Trophoblast cell (in vitro differentiated cells and primary cell): Measurements from ENCODE around the gene PCSK6.

Source experiments
- DNase-seq, 2 donors: peaks; one replicate each; pipeline ENCODE4 v3.0.0-alpha.2; 2016
- H2AFZ ChIP-seq: 2 replicates; pipeline ENCODE4 v1.6.1; 2013; ENCODE audit warnings: low read length, moderate library complexity, mild to moderate bottlenecking; ENCODE audit not compliant: insufficient read depth, poor library complexity
- H2AK5ac ChIP-seq: 2 replicates; pipeline ENCODE4 v1.6.1; 2013; ENCODE audit warnings: mild to moderate bottlenecking, low read length
- H2BK120ac ChIP-seq: 2 replicates; pipeline ENCODE4 v1.6.1; 2013; ENCODE audit warnings: low read length, mild to moderate bottlenecking, moderate library complexity; ENCODE audit not compliant: insufficient read depth, poor library complexity
- H2BK12ac ChIP-seq: 2 replicates; pipeline ENCODE4 v1.6.1; 2013; ENCODE audit warnings: mild to moderate bottlenecking, low read length, moderate library complexity
- H2BK5ac ChIP-seq: 2 replicates; pipeline ENCODE4 v1.6.1; 2013; ENCODE audit warnings: low read length, low read depth, moderate library complexity, mild to moderate bottlenecking; ENCODE audit not compliant: poor library complexity
- H3K14ac ChIP-seq: 2 replicates; pipeline ENCODE4 v1.6.1; 2013; ENCODE audit warnings: mild to moderate bottlenecking, low read length
- H3K18ac ChIP-seq: 2 replicates; pipeline ENCODE4 v1.6.1; 2013; ENCODE audit warnings: mild to moderate bottlenecking, low read length
- H3K23ac ChIP-seq: 2 replicates; pipeline ENCODE4 v1.6.1; 2013; ENCODE audit warnings: low read length
- H3K27ac ChIP-seq: 2 replicates; pipeline ENCODE4 v1.5.1; 2013; ENCODE audit warnings: low read depth, mild to moderate bottlenecking, inconsistent platforms, low read length, moderate library complexity
- H3K27me3 ChIP-seq: 2 replicates; pipeline ENCODE4 v1.6.1; 2013; ENCODE audit warnings: inconsistent platforms, mild to moderate bottlenecking, low read length, moderate library complexity; ENCODE audit not compliant: insufficient read depth
- H3K36me3 ChIP-seq, 2 experiments: 1 replicate in 1 of 2; 2 replicates in 1 of 2; pipeline ENCODE4 v1.6.1; 2013; ENCODE audit warnings: low read length in 2 of 2, mild to moderate bottlenecking in 2 of 2, moderate library complexity in 1 of 2; ENCODE audit not compliant: insufficient read depth in 2 of 2, control insufficient read depth in 1 of 2
- H3K4ac ChIP-seq: 2 replicates; pipeline ENCODE4 v1.6.1; 2013; ENCODE audit warnings: low read depth, mild to moderate bottlenecking, low read length, moderate library complexity
- H3K4me1 ChIP-seq, 2 experiments: 1 replicate in 1 of 2; 2 replicates in 1 of 2; pipeline ENCODE4 v1.6.1; 2013; ENCODE audit warnings: low read length in 2 of 2, mild to moderate bottlenecking in 2 of 2, moderate library complexity in 1 of 2; ENCODE audit not compliant: insufficient read depth in 2 of 2, control insufficient read depth in 1 of 2
- H3K4me2 ChIP-seq: 2 replicates; pipeline ENCODE4 v1.6.1; 2013; ENCODE audit warnings: inconsistent platforms, mild to moderate bottlenecking, low read length, moderate library complexity
- H3K4me3 ChIP-seq: 2 replicates; pipeline ENCODE4 v1.5.1; 2013; ENCODE audit warnings: mild to moderate bottlenecking, low read depth, low read length, inconsistent platforms
- H3K79me1 ChIP-seq: one replicate; pipeline ENCODE4 v1.6.1; 2013; ENCODE audit warnings: low read length
- H3K79me2 ChIP-seq: 2 replicates; pipeline ENCODE4 v1.6.1; 2013; ENCODE audit warnings: low read length, mild to moderate bottlenecking; ENCODE audit not compliant: control insufficient read depth, insufficient read depth, poor library complexity
- H3K9ac ChIP-seq: 2 replicates; pipeline ENCODE4 v1.6.1; 2013; ENCODE audit warnings: mild to moderate bottlenecking, low read length
- H3K9me3 ChIP-seq: 2 replicates; pipeline ENCODE4 v1.6.1; 2013; ENCODE audit warnings: low read depth, mild to moderate bottlenecking, control low read depth, inconsistent platforms, low read length; ENCODE audit not compliant: insufficient read depth
- H4K12ac ChIP-seq: 2 replicates; pipeline ENCODE4 v1.6.1; 2013; ENCODE audit warnings: low read depth, mild to moderate bottlenecking, low read length, moderate library complexity
- H4K8ac ChIP-seq: 2 replicates; pipeline ENCODE4 v1.6.1; 2013; ENCODE audit warnings: low read depth, mild to moderate bottlenecking, low read length, moderate library complexity
- H4K91ac ChIP-seq: one replicate; pipeline ENCODE4 v1.6.1; 2013; ENCODE audit warnings: low read depth, mild to moderate bottlenecking, low read length, moderate library complexity
- WGBS: extraction: QIAGEN DNeasy Blood & Tissue Kit; methylation state at CpG from one replicate; pipeline ENCODE4 v1.1.7; 2013; ENCODE audit warnings: missing lambda C conversion rate; ENCODE audit not compliant: insufficient read length, insufficient coverage; ENCODE audit errors: extremely low coverage; 5-methylcytosine and 5-hydroxymethylcytosine counted together

PCSK6 gene

DNA sequence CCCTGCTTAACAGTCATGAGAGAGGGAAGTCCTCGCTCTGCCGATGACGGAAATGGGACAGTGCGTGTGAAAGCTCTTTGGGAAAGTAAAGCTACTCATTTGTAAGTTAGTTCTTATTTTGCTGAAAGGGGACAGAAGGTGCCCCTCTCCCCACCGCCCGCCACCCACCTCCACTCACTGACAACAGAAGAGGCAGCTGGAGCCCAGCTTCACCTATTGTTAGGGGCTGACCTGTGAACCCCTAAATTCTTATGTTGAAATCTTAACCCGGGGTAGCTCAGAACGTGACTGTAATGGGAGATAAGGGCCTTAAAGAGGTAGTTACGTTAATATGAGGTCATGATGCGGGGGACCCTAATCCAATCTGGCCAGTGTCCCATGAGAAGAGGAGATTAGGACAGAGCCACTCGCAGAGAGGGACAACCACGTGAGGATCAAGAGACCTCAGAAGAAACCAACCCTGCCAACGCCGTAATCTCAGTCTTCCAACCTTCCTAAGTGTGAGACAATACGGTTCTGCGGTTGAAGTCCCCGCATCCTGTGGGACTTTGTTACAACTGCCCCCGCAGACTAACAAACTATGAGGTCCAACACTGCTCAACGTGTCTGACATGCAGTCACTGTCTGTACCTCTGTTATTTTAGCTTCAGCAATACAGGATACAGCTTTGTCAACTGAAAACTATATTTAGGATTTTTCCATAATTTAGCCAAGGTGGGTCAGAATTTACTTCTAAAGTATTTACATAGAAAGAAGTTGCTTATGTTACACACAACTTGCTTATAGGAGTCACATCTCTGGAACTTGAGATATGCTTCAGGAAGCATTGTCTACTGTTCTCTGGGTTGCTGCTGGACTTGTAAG, 51.7 kb downstream of the PCSK6 start:
- Histone ChIP-seq H3K18ac (no peak overlapping the region), H3K14ac (no peak overlapping the region), H3K9me3 (no peaks in the 10 kb centered on the region), H2AK5ac (no peak overlapping the region), H2BK120ac (no peak overlapping the region), H2AFZ (no peak overlapping the region), H2BK5ac (no peak overlapping the region), H4K8ac (no peak overlapping the region), H3K36me3 (no peaks in the 10 kb centered on the region), H4K12ac (no peak overlapping the region), H3K79me1 (no peaks in the 10 kb centered on the region), H3K4ac (no peak overlapping the region), H3K27ac (no peak overlapping the region), H4K91ac (no peak overlapping the region), H3K23ac (no peak overlapping the region), H3K27me3 (no peaks in the 10 kb centered on the region), H3K9ac (no peak overlapping the region), H3K4me2 (no peak overlapping the region), H3K4me1 (peaks cover 2 to 7% of the 10 kb centered on the region in 2 experiments), H2BK12ac (no peak overlapping the region), H3K4me3 (no peak overlapping the region), H3K79me2 (peaks cover 2% of the 10 kb centered on the region)
- no CpG with 5 or more reads among the region's 19 CpGs for WGBS
- no peak for DNase-seq

DNA sequence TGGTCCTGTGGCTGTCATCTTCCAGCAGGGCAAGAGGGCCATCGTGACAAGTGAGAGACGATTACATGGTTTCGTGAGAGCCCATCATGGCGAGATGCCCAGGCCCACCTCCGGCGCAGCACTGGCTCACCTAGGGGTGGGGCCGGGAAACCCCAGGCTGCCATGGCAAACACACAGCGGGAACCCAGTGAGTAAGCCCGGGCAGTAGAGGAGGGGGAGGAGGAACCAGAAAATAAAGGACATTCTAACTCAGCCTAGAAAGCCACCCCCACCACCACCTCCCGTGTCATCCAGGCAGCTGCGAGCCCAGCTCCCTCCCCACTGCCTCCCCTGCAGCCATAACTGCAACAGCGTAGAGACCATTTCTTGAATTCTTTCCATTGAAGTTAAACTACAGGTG, 52.3 kb downstream of the PCSK6 start:
- no peak overlapping the region for H3K4me3 ChIP-seq
- H3K4ac ChIP-seq: no peak overlapping the region
- H3K27me3 ChIP-seq: no peaks in the 10 kb centered on the region
- no peak overlapping the region for H2AFZ ChIP-seq
- H2AK5ac ChIP-seq: no peak overlapping the region
- H3K9me3 ChIP-seq: no peaks in the 10 kb centered on the region
- no peak overlapping the region for H3K18ac ChIP-seq
- no peak overlapping the region for H4K12ac ChIP-seq
- H3K4me1 ChIP-seq: peaks cover 2 to 7% of the 10 kb centered on the region in 2 experiments
- H3K14ac ChIP-seq: no peak overlapping the region
- H3K27ac ChIP-seq: no peak overlapping the region
- H3K79me2 ChIP-seq: peaks cover 2% of the 10 kb centered on the region
- H4K8ac ChIP-seq: no peak overlapping the region
- no peak for DNase-seq
- H3K23ac ChIP-seq: no peak overlapping the region
- no peak overlapping the region for H2BK120ac ChIP-seq
- H2BK5ac ChIP-seq: no peak overlapping the region
- no peak overlapping the region for H3K9ac ChIP-seq
- H2BK12ac ChIP-seq: no peak overlapping the region
- no peaks in the 10 kb centered on the region for H3K36me3 ChIP-seq
- no peak overlapping the region for H3K4me2 ChIP-seq
- no peaks in the 10 kb centered on the region for H3K79me1 ChIP-seq
- no CpG with 5 or more reads among the region's 12 CpGs for WGBS
- no peak overlapping the region for H4K91ac ChIP-seq

DNA sequence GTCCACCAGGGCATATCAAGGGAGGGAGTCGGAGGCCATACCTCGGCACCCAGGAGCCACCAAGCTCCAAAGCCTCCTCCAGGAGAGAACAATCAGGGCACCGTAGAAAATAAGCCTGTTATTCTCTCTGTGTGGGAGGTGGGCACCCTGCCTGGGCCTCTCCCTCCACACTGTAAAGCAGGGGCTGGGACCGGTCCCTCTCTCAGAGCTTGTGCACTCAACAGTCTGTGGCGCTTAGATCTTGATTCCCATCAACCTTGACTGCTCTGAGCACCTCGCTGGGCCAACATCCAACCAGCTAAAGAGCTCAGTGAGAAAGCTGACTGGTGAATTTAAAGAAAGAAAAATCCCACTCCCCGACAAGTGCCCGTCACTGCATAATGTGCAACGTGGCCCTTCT, 53.0 kb downstream of the PCSK6 start:
- WGBS: no CpG with 5 or more reads among the region's 9 CpGs

DNA sequence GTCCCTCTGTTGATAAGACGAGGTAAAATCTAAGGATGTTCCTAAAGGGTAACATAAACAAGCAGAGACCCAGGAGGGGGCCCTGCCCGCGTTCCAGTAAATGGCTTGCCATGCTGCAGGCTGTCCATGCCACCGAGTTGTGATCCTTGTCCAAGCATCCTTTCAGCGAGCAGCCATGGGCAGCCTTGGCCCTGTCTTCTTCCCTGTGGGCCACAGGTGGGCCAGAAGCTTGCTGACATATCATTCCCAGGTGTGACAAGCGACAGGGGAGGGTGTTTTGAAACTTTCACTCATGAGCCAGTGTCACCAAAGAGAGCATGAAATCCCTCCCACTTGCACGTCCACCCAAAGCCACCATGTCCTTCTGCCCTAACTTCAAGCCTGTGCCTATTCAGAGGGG, 53.7 kb downstream of the PCSK6 start:
- Histone ChIP-seq H2AK5ac (no peak overlapping the region), H3K4me2 (no peak overlapping the region), H3K9ac (no peak overlapping the region), H3K4ac (no peak overlapping the region), H3K4me1 (peaks cover 2 to 7% of the 10 kb centered on the region in 2 experiments), H3K36me3 (no peaks in the 10 kb centered on the region), H2BK120ac (no peak overlapping the region), H4K12ac (no peak overlapping the region), H3K79me2 (peaks cover 2% of the 10 kb centered on the region), H4K91ac (no peak overlapping the region), H4K8ac (no peak overlapping the region), H3K9me3 (no peaks in the 10 kb centered on the region), H3K23ac (no peak overlapping the region), H3K4me3 (no peak overlapping the region), H3K79me1 (no peaks in the 10 kb centered on the region), H3K27me3 (no peaks in the 10 kb centered on the region), H3K18ac (no peak overlapping the region), H2BK12ac (no peak overlapping the region), H2BK5ac (no peak overlapping the region), H3K27ac (no peak overlapping the region), H3K14ac (no peak overlapping the region), H2AFZ (no peak overlapping the region)
- WGBS: no CpG with 5 or more reads among the region's 7 CpGs
- no peak for DNase-seq

More for the DNA sequence above, 53.0 kb downstream of the PCSK6 start:
- DNase-seq: no peak
- H3K4me1 ChIP-seq: peaks cover 2 to 7% of the 10 kb centered on the region in 2 experiments
- H4K8ac ChIP-seq: no peak overlapping the region
- H3K14ac ChIP-seq: no peak overlapping the region
- no peak overlapping the region for H3K4me2 ChIP-seq
- H3K27ac ChIP-seq: no peak overlapping the region
- no peak overlapping the region for H2AK5ac ChIP-seq
- no peak overlapping the region for H4K12ac ChIP-seq
- H4K91ac ChIP-seq: no peak overlapping the region
- no peak overlapping the region for H3K9ac ChIP-seq
- H2BK120ac ChIP-seq: no peak overlapping the region
- no peak overlapping the region for H3K23ac ChIP-seq
- H3K79me1 ChIP-seq: no peaks in the 10 kb centered on the region
- no peak overlapping the region for H3K4me3 ChIP-seq
- H3K9me3 ChIP-seq: no peaks in the 10 kb centered on the region
- no peak overlapping the region for H2AFZ ChIP-seq
- H3K27me3 ChIP-seq: no peaks in the 10 kb centered on the region
- no peak overlapping the region for H2BK12ac ChIP-seq
- no peaks in the 10 kb centered on the region for H3K36me3 ChIP-seq
- no peak overlapping the region for H3K18ac ChIP-seq
- H3K4ac ChIP-seq: no peak overlapping the region
- H2BK5ac ChIP-seq: no peak overlapping the region
- H3K79me2 ChIP-seq: peaks cover 2% of the 10 kb centered on the region
